GF-D8 (cell line): Measurements from ENCODE around the gene MPDZ.
"Not testable (repeated sequence)": the region's sequence is repeated elsewhere in the genome, so short reads cannot be mapped to it uniquely, and the experiment has no call there.

Experiments
- DNase-seq: peaks from one replicate; lab custom pipeline; 2025; lab: John Stamatoyannopoulos, UW

The MPDZ gene

DNA sequence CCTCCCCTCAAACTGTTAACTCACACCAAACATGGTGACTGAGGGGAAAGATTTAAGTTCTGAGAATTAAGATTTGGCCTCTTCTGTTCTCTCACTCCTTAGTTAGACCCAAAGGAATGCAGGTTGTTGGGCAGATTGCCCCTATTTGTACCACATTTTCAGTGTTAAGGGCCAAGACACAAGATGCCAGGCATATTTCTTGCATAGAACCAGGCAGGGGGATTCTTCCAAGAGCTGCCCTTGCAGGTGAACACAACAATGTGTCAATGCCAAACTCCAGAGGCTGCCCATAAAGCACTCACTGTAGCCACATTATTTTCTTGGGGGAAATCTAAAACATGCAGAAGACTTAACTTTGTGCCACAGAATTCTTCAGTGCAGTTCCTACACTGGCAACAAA, 14.7 kb downstream of the MPDZ start:
- no peak for DNase-seq

DNA sequence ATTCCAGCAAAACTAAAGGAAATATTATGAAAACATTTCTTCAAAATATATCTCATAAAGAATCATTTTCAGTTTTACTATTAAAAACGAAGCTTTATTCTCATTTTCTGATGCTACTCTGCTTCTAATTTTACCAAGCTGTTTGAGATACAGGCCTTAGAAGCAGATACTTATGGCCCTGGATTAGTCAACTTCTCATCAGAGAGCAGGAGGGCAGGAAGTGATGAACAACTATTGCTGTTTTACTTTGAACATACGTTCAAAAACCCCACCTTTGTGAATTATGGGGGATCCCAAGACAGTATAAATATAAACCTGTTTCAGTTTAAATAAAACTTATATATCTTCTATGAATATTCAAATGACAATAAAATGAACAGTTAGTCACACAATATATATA, 16.0 kb downstream of the MPDZ start:
- DNase-seq = no peak

DNA sequence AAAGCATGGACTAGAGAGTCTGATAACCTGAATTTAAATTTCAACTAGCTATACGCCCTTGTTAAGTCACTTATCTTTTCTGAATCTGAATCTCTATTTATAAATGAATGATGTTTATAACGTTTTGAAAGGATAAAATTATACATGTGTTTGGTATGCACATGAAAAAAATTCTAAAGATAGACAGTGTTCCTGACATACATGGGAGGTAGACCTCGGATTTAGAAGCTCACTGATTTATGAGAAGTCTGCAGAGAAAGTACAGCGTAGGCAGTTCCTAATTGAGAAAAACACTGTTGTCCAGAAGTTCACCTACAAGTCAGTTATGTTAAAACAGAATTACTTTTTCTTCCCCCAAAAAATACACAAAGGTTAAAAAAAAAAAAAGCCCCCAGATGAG, 26.6 kb downstream of the MPDZ start:
- no peak for DNase-seq

DNA sequence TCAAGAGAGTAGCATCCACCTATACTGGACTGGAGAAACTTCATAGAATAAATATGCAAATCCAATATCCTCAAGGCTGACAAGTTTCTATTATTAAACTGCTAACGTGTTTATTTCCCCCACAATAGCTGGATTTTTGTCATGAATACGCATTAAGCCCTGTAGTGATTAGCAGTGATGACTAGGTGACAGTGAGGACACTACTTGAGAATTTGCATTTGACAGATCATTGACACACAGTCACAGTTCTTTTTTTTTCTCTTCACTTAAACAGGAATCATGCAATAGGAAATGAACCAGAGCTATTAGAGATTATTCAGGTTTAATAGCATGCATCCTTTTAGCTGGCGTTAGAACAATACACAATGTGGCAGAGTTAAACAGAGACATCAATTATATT, 35.3 kb downstream of the MPDZ start:
- DNase-seq = no peak

DNA sequence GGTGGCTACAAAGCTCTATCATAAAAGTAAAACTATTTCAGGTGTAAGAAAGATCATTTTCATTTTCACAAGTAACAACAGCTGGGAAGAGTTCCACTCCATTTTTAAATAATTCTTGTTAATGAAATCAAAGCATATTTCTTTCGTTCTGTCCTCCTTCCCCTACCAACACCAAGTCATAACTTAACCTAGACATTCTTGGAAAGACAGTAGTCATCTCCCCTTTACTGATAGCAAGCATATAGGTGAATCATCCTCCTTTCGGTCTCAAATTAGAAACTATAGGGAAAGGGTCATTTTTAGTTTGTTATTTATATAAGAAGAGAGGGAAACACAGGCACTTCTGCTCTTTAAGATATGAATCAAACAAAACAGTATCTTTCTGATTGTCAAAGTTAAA, 38.2 kb downstream of the MPDZ start:
- DNase-seq = no peak

DNA sequence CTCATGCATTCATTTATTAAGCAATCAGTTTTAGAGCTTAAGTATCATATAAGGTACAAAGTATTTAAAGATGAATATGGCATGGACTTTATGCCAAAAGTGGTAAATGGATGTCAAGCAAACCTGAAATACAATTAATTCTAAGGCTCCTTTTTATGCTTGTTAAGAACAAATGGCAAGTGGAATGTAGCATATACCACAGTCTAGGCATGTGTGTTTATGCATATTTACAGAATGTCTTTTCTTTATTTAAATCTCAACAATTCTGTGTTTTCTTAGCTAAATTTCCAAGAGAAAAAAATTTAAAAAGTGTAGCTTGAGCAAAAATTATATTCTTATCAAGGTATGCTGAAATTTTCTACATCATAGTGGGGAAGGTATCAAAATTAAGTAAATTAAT, 39.8 kb downstream of the MPDZ start:
- DNase-seq = no peak

DNA sequence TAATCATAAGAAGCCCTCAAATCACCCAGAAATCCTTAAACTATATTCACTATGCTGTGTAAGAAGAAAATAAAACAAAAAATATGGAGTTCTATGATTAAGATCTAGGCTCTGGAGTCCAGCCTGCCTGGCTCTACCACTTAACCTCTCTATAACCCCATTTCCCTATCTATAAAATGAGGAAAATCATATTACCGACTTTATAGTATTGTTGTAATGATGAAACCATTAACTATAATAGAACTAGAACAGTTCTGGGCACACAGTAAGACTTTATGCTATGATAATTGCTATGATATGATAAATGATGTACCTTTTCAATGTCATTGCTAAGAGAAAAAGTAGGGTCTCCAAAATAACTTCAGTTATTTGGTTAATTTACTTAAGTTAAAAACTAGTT, 40.3 kb downstream of the MPDZ start:
- no peak for DNase-seq

DNA sequence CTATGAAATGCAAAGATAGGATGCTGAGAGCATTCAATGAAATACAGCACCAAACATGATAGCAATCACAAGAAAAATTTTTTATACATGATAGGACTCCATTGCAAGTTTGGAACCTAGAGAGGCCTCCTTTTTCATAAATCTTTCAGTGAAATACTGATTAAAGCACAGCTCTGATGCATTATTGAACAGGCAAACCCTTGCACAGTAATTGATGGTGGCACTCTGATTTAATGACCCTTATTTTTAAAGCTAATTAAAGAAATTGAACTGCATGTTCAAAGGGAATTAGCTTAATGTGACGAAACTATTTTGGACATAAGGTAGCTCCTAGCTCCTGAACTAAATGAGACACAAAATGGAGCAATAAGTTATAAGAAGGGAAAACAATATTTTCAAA, 44.6 kb downstream of the MPDZ start:
- no peak for DNase-seq

DNA sequence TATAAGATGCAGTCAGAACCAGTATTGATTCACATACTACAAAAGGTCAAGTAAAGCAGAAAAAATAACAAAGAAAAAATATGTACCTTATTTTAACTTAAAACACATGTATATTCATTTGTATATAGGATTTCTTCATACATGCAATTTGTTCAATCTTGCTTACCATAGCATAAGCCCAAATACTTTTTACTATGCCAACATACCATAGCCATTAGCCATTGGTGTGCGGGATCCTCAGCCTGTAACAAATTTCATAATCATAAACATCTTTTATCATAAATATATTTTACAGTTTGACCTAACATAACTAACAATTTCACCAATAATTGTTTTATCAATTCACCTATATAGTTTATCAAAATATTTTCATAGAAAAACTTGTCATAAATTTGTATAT, 51.1 kb downstream of the MPDZ start:
- no peak for DNase-seq

DNA sequence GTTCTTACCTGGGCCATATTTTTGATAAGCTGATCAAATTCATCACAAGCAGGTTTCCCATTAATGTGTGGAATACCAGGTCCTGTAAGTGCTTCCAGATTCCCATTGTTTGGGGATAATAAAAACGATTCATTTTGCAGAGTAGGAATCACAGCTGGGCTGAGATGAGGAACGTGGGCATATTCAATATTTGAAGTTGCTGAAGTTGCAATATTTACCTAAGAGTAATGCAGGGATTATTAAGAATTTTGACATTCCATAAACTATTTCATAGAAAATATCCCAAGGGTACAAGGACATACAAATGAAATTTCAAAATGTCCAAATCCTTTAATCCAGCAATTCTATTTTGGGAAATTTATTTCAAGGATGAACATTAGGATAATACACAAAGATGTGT, 55.1 kb downstream of the MPDZ start:
- DNase-seq = no peak

DNA sequence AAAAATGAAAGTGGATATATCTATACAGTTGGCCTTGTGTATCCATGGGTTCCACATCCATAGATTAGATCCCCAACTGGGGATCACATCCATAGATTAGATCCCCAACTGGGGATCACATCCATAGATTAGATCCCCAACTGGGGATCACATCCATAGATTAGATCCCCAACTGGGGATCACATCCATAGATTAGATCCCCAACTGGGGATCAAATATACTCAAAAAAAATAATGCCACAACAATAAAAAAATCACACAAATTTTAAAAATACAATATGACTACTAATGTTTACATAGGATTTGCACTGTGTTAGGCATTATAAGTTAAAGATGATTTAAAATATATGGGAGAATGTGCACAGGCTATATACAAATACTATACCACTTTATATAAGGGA, 56.8 kb downstream of the MPDZ start:
- DNase-seq = not testable (repeated sequence)

DNA sequence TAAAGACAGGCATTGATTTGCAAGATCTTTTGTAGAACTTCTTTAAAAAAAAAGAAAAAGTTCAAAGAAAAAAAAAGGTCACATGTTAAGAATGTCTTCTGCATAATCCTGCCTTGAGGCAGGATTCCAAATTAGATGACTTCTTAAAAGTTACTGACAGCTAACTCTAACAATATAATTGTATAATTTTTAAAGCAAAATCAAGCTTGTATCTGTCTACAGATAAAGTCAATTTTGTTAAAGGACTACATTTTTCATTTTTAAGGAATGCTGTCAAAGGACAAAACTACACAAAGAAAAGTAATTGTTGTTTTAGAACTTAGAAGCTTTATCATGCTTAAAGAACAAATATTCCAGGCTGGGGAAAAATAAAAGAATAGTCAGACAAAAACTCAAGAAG, 57.8 kb downstream of the MPDZ start:
- DNase-seq = no peak

DNA sequence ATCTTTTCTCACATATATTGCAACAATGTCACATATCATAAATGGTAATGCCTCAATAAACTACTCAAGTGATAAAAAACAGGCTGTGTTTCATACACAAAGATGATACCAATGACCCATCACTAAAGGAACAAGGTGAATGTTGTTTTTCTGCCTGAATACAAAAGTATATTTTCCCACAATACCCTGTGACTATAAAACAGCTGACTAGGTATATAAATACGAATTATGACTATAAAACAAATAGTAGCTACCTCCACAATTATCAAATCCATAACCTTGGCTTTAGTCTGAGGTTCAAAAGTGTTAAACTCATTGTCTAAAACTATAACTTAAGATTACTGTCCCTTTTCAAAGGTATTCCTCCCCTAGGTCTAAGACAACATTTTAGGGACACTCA, 58.7 kb downstream of the MPDZ start:
- DNase-seq = no peak

DNA sequence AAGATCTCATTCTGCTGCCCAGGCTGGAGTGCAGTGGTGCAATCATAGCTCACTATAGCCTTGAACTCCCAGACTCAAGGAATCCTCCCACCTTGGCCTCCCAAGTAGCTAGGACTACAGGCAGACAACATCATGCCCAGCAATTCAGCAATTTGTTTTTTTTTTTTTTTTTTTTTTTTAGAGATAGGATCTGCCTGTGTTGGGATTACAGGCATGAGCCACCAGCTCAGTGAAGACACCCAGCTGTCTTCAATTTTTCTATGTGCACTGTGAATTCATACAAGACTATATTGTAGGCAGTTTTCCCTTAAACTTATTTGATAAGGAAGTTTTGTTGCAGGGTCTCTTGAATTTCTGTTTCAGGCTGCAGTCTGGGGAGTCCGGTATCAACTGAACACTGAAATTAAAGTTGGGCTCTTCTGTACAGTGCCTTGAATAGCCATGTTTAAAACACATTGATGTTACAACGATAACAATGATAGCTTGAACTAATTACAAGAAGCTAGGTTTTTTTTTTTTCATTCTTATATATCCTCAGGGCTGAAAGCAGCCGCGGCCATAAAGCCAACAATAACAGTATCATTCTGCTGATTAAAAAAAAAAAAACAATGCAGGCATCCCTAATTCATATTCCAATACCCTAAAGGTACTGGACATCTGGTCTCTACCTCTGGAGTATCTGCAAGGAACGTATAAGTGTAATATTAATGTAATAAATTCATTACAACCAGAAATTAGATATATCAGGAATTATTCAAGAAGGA, 63.5 kb downstream of the MPDZ start:
- DNase-seq = no peak

DNA sequence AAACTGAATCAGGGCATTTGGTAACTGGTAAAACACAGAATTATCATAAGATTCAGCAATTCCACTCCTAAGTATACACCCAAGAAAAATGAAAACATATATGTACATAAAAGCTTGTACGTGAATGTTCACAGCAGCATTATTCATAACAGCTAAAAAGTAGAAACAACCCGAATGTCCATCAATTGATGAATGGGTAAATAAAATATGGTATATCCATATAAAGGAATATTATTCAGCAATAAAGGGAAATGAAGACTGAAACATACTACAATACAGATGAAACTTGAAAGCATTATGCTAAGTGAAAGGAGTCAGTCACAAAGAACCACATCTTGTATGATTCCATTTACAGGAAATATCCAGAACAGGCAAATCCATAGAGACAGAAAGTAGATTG, 65.5 kb downstream of the MPDZ start:
- DNase-seq = no peak

DNA sequence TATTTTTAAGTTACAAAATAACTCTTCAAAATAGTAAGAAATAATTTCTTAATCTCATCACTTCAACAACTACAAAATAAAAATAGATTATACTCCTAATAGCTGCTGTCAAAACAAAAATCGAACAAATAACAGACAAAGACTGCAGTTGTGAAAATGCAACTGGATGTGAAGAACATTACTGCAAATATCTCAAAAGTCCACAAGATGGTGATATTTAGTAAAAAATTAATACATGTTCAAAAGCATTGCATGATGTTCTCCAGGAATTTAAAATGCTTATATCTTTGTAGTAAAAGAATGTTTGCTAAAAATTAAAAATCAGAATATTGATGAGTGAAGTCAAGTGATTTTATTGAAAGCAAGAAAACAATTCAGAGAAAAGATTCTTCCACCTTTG, 66.2 kb downstream of the MPDZ start:
- no peak for DNase-seq

DNA sequence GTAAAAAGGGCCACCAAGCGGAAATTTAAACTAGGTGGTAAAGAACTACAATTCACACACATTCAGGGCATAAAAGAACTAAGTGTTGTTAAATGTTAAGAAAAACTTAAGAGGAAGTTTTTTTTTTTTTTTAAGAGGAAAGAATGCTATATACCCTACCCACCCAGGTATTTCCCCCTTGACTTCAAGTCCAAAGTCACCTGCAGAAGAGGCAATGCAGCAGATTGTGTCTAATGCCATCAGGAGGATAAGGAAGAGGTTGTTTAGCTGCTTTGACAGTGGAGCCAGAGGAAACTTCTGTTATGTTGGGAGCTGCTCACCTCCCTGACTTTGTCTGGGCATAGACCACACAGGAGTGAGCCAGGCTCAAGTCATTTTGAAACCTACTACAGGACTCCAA, 69.2 kb downstream of the MPDZ start:
- DNase-seq = no peak

DNA sequence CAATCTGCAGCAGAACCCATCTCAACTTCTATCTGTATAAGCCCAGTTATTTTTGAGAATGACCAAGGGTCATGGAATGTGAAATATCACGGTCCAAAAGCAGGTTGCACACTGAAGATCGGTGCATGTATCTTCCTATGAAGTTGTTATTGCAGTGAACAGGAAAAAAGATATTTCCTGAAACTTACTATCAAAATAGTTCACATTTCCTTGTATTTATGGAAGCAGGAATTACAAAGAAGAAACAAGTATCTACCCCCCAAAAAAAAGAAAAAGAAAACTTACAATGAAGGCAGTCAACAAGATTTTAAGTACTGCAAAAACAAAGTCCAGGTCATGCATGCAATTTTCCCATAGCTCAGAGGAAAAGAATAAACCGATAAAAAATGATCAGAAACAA, 70.0 kb downstream of the MPDZ start:
- no peak for DNase-seq

DNA sequence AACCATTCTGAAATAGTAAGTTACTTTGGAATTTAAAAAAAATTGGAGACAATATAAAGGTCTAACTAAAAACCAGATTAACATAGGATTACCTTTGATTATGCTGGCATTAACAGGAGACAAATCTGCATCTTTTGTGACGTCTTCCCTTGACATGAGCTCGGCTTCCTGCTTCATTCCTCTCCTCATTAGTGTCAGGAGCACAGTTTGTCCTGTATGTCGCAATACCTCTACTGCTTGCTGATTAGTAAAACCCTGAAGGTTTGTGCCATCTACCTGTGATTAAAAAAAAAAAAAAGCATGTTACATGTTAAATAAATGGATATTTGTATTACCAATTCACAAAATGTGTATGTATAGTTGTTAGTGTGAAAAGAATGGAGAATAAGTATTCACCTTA, 73.7 kb downstream of the MPDZ start:
- DNase-seq = no peak

DNA sequence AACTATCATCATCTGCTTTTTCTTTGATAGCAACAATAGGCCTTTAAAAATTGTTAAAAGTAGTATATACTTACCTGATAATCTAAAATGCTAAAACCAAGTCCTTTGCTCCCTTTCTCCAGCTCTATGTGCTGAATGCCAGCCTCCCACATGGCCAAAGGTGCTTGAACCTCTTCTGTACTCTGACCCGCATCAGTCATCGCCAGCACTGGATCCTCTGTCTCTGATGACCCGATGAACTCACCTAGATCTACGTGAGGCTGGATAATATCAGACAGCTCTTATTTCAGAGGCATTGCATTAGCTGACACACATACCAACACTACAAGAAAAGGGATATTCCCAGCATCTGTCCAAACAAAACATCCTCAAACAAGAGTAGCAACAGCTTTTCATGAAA, 89.5 kb downstream of the MPDZ start:
- no peak for DNase-seq

DNA sequence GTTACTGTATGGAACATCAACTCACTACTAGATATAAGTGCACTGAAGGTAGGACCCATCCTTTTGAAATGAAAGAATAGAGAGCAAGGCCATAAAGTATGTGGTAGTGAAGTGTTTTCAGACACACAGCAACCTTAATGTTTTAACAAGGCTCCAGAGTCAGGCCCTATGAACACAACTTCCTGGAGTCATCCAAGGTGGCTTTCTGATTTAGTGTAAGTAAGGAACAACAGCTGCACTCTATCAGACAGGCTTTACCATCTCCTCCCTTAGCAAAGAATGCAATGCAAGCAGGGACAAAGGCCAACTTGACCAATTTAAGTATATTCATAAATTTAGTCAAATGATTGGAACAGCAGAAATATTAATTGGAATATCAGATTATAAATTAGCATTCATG, 90.1 kb downstream of the MPDZ start:
- no peak for DNase-seq

DNA sequence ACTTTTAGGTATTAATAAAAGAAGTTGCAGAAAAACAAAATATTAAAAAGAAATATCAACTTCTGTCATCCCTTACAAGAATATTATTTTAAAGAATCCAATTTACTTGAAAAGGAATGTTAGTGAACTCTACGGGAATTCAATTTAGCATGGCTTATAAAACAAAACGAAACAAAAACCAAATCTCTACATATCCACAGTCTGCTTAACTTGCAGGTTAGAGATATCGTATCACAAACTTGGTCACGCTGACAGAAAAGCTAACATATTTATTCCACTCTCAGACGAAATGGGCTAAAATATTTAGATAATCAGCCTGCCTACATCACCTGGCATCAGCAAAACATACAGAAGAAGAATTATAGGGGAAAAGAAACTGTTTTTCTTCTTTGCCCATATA, 92.7 kb downstream of the MPDZ start:
- DNase-seq = no peak

DNA sequence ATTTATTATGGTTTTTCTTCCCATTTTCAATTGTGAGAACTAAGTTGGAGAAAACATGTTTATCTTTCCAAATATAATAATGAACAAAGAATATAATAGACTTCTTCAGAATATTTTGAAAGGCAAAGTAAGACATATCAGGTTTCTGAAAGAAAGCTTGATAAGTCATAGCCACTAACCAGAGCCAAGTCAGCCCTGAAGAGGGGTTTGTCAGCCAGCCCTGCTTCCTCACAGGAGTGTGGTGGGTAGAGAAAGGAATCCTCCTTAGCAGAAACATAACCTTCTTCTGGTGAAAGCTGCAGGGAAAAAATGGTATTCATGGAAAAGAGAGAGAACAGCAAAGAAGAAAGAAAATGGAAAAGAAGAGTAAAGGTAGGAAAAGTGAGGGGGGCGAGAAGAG, 93.4 kb downstream of the MPDZ start:
- DNase-seq = no peak

DNA sequence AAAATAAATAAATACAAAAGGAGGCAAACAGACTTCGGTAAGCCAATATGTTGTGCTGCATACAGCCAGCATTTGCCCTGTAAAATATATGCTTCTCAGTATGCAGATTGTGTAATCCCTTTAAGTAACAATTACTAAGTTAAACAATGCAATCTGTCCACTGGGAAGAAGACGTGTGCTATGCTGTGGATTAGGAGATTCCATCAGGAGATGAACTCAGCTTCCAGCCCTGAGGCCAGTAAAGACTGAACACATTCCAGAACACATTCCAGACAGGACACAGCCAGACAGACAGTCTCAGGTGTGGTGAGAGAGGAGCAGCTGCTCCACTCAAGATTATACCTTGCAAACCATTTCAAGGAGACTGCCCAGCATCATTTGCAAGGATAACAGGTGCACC, 97.8 kb downstream of the MPDZ start:
- no peak for DNase-seq

DNA sequence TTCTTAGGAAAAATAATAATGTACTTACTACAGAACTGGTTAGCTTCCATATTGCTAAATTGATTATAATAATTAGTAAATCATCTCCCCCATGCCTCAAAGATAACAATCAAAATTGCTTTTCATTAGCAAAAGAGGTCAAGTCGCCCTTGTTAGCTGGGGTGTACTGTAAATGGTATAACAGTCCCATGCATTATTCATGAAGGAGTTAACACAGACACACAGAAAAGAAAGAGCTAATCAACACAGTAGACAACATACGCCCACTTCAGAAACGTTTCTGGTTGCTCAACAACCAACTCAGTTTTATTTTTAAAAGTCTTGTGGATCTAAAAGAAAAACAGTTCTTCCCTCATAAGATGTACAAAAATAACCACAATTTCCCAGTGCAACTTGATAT, 100.2 kb downstream of the MPDZ start:
- DNase-seq = no peak
